ENCODE results near the gene FLNA.
"Not testable (repeated sequence)": the region's sequence is repeated elsewhere in the genome, so short reads cannot be mapped to it uniquely, and the experiment has no call there.

Gene FLNA

GRCh38 chrX:154397888-154398667, 23.6 kb upstream of the FLNA start, which contains the start of gene RPL10:
Gene RPL10, plus strand, starts transcription at chrX:154398377. Its CDS starts 143 bp downstream, at chrX:154398520.
- DNase-seq: peak; percentile 75

DNA sequence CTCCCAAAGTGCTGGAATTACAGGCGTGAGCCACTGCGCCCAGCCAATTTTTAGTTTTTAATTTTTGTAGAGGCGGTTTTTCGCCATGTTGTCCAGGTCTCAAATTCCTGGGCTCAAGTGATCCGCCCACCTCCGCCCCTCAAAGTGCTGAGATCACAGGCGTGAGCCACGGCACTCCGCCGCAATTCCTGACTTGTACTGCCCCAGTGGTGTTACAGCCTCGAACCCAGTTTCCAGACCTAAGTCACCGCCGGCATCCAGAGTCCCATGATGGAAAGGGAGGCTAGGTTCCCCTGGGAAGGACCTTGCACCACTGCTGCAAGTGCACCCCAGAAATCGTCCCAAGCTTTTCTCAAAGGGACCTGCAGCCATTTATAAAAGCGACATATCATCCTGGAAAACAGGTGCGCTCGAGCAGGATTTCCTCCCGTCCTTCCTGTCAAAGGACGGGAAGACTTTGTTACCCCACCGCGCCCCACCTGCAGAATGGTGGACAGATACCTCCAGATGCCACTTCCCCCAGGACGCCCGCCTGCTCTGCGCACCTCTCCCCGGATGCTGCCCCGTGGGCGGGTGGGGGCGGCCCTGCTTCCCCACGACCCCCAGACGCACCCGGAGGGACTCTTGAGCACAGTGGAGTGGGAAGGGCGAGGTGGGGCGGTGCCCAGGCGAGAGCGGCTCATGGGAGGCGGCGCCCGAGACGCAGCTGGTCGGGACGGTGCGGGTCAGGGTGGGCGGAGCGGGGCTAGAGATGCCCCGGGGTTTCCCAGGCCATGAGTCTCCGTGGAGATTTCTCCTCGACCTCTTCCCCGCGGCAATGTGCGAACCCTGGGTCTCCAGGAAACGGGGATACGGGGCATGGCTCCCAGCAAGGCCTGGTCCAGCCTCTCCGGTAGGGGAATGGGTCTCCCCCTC, 22.8 kb upstream of the FLNA start:
- no peak for DNase-seq

DNA sequence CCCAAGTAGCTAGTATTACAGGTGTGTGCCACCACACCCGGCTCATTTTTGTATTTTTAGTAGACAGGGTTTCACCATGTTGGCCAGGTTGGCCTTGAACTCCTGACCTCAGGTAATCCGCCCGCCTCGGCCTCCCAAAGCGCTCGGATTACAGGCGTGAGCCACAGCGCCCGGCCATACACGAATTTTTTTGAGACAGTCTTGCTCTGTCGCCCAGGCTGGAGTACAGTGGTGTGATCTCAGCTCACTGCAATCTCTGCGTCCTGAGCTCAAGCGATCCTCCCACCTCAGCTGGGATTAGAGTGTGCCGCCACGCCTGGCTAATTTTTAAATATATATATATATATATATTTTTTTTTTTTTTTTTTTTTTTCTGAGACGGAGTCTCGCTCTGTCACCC, 21.9 kb upstream of the FLNA start:
- DNase-seq: not testable (repeated sequence)

DNA sequence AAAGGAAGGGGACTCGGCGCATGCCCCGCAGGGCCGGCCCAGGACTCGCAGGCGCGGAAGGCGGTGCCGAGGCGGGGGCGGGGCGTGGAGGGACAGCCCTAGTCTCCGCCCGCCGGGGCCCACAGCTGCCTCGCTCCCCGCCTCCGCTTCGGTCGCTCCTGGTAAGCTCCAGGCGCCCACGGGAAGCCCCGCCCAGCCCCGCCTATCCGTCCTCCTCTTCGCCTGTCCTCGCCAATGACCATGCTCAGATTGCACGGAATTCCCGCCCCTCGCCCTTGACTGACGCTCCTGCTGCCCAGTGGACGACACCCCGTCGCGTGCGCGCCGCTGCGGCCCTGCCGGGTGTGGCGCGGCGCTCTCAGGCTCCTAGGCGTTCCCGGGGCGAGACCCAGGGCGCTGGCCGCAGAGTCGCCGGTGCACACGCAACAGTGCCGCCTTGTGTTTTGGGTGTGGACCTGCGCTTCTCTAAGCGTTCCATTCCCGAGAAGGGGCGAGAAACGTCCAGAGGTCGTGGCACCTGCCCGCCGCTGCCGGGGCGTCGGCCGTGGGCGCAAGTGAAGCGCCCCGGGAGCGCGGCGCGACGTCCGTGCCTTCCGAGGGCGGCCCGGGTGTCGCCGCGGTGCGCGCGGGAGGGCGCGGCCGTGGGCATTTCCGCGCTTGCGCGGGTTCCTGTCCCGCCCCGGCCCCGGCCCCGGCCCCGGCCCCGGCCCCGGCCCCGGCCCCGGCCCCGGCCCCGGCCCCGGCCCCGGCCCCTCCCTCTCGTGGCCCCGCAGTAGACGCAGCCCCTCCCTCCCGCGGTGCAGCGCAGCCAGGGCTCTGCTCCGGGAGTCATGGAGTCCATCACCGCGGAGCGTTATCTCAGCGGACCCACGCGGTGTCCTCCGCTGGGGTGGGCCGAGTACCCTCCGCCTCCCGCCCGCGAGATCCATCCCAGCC, 15.6 kb upstream of the FLNA start:
- not testable (repeated sequence) for DNase-seq

DNA sequence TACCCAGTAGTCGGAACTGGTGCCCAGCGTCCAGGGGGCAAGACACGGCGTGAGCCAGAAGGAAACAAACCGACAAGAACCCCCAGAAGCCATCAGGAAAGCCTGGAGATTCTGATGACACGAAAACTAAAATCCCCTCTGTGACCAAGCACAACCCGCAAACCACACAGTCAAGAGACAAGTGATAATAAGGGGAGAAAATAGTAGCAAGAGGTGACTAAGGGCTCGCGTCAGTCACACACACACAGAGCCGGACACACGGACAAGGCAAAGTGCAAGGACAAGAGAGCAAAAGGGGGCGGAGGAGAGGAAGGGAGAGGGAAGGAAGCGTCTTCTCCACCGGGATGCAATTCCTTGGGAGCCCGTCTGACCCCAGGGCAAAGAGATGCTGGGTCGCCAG, 14.2 kb upstream of the FLNA start:
- DNase-seq: not testable (repeated sequence)

DNA sequence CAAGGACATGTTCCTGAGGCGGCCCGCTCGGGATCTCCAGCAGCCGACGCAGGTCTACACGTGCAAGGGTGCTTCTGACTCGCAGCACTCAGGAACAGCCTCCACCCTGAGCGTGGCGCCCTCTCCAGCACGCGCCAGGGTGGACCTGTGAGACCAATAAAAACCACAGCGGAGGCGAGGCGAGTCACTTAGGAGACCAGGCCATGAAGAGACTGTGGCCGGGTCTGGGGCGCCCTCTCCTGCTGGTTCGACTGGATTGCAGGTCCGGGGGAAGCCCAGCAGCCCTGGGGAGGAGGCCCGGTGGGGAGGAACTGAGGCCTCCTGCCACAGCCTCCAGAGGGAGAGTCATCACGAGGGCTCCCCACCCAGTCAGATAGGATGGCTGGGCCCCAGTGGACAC, 13.7 kb upstream of the FLNA start:
- not testable (repeated sequence) for DNase-seq

DNA sequence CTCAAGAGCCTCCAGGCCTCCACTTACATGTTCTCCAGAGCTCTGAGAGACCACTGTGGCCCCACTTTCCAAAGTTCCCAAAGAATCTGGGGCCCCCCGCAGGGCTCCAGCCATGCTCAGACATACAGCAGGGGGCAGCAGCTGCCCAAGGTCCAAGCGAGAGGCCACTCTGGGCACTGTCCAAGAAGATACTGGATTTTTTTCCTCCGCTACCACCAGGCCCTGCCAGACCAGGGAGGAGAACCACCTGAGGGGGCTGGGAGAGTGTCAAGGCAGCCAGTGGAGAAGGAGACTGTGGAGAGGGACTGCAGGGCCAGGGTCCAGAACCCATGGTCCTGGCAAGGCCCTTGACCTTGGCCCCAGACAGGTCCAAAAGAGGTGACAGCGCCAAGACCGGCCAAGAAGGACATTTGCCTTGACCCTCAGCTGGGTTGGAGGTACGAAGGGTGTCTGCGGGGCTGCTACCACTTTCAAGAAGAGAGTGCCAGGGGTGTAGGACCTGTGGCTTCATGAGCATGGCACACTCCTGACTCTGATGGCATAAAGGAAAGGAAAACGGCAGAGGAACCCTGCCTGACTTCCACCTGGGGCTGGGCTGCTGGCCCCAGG, 10.0 kb upstream of the FLNA start:
- DNase-seq: no peak

DNA sequence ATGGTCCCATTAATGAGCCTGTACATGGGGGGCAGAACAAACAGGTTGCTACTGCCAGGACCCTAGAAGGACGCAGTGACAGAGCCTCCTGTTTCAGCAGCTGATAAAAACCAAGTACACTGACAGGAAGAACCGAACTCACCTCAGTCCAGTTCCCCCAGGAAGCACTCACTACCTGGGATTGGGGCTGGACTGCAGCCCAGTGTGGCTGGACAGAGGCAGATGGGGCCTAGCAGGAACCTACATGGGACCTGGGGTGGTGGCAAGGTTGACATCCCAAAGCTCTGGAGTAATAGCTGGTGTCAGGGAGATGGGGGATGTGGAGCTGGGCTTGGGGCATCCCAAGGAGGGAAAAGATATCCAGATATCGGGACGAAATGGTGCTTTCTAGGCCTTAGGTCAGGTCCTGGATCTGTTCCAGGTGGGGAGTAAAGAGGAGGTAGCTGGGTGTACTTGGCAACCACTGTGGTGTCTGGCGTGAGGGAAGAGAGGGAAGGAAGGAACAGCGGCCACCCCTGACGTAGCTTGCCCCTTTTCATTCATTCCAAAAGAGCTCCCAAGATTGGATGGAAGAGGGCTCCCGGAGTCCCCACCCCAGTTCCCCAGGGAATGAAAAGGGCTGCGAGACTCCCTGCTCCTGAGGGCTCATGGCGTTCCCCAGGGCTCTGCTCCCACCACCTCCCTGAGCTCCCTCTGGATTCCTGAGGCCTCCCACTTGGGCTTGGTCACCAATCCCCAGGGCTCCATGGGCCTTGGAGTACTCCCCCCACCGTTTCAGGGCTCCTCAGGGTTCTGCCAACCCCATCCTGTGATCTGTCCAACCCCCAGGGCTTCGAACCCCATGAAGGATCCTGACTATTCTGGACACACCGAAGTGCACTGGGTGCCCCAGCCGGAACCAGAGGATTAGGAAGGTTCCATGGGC, 9.2 kb upstream of the FLNA start:
- DNase-seq: no peak

DNA sequence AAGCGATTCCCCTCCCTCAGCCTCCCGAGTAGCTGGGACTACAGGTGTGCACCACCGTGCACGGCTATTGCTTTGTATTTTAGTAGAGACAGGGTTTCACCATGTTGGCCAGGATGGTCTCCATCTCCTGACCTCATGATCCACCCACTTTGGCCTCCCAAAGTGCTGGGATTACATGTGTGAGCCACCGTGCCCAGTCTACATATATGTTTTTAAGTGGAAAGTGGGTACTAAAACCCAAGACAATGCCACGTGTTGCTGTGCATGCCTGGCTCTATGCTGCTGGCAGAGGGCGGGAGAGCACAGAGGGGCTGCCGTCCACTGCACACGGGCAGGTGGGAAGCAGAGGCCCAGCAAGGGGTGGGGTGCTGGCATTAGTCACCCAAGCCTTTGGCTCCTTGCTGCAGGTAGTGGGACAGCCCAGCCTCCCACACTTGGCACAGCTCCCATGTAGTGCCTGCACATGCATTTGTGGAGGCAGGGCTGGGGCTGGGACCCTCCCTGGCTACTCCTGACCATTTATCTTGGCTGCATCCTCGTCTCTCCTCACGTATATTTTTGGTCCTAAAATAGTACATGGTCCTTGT, 8.1 kb upstream of the FLNA start:
- DNase-seq: no peak

DNA sequence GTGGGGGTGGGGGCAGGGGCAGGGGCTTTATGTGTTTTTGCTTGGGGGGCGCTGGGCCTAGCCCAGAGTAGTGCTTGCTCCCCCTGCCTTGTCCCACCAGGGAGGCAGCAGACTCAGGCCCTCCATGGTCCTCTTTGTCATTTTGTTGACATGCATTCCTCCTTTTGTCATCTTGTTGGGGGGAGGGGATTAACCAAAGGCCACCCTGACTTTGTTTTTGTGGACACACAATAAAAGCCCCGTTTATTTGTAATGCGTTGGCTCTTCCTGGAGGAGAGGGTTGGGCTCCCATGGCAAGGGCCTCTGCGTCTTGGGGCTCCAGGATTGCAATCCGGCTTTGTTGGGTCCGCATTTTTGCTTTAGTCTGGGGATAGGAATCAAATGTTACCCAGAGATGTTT, 6.8 kb upstream of the FLNA start:
- DNase-seq: no peak

DNA sequence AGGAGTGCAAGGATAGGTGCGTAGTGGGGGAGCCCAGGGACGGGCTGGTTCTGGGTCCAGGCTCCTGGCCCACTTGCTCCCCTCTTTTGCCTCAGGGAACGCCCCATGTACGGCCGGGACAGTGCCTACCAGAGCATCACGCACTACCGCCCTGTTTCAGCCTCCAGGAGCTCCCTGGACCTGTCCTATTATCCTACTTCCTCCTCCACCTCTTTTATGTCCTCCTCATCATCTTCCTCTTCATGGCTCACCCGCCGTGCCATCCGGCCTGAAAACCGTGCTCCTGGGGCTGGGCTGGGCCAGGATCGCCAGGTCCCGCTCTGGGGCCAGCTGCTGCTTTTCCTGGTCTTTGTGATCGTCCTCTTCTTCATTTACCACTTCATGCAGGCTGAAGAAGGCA, 6.4 kb upstream of the FLNA start:
- DNase-seq: no peak

DNA sequence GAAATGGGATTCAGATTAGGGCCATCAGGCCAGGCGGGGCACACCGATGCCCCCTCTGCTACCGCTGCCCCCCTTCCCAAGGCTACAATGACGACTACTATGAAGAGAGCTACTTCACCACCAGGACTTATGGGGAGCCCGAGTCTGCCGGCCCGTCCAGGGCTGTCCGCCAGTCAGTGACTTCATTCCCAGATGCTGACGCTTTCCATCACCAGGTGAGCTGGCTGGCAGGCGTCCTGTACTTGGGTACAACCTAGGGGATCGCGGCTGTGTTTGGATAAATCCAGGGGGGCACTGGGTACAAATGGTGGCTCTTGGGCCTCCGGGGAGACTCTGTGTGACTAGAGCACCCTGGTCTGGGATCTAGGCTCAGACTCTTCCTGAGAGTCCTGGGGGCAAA, 5.7 kb upstream of the FLNA start:
- DNase-seq: no peak

- no peak for DNase-seq
These were observed 5.1 kb upstream of the FLNA start for GRCh38 chrX:154379569-154379951.

DNA sequence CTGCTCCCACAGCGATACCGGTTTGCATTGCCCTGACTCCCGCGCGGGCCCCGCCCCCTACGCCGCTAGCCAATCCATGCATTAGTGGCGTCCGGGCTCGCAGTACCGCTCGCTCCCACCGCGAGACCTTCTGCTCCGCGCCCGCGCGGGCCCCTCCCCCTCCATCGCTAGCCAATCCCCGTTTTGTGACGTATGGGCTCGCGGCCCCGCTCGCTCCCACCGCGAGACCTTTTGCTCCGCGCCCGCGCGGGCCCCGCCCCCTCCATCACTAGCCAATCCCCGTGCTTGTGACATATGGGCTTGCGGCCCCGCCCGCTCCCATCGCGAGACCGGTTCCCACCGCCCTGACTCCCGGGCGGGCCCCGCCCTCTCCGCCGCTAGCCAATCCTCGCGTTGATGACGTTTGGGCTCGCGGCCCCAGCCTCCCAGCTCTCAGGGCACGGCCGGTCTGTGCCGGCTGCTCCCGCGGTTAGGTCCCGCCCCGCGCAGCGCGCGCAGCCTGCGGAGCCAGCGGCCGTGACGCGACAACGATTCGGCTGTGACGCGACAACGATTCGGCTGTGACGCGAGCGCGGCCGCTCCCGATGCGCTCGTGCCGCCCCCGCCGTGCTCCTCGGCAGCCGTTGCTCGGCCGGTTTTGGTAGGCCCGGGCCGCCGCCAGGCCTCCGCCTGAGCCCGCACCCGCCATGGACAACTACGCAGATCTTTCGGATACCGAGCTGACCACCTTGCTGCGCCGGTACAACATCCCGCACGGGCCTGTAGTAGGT, 4.5 kb upstream of the FLNA start, which contains the start of gene EMD:
Gene EMD (plus strand): TSS at position 497 of the 770 bp plus-strand sequence. CDS start 190 bp downstream, at position 687.
- peak; percentile 95 for DNase-seq

DNA sequence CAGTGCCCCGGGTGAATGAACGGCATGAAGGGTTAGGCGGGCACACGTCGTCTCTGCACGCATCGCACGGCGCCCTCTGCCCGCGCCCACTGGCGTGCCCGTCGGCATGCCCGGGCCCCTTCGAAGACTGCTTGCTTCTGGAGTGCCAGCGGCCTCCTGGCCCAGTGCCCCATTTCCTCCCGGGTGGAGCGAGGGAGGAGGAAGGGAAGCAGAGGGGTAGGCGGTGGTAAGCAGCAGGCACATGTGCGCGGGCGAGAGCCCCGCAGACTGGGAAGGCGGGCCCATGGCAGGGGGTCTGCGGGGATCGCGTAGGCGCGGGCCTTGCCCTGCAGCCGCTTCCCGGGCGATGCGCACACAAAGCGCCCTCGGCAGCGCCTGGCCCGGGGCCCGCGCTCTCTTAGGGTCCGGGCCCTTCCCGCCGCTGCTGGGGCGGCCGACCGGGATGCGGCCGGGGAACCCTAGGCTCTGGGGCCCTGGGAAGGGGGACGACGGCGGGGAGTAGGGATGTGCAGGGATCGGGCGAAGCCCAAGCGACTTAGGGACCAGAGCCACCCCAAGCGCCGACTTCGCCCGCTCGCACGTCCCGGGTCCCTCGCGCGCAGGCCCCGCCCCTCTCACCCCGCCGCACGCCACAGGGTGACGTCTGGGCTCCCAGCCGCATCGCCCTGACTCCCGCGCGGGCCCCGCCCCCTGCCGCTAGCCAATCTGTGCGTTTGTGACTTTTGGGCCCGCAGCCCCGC, 3.8 kb upstream of the FLNA start:
- no peak for DNase-seq

- DNase-seq: no peak
These were observed 2.3 kb upstream of the FLNA start for GRCh38 chrX:154376774-154377173.

DNA sequence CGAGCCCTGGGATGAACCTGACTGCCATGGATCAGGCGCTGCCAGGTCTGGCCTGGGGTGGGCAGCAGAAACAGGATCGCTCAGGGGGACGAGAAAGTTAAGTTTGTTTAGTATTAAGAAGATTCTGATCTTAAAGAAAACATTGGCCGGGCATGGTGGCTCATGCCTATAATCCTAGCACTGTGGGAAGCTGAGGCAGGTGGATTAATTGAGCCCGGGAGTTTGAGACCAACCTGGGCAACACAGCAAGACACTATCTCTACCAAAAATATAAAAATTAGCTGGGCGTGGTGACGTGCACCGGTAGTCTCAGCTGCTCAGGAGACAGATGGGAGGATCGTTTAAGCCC, 696 bp upstream of the FLNA start:
- no peak for DNase-seq

- peak; percentile 26 for DNase-seq
These were observed 811 bp downstream of the FLNA start for GRCh38 chrX:154373340-154374306.

Measured in NCI-H1048 (cell line).